Lung microvascular endothelial cell (primary cell): ENCODE results near the gene ADAM10. TPM values are rescaled to one million over a fixed set of nuclear protein-coding genes. Genes with fewer than 3 reads are reported as not detected.
A peak's percentile ranks its signal among the peaks of the same experiment; 100 is the strongest.

Experiments
- DNase-seq, 2 donors: peaks; one replicate each; pipeline versions ENCODE4 v3.0.0 to v3.0.0-alpha.2; 2010; ENCODE audit warnings: low read depth in 2 of 2
- total RNA-seq: library from RNA; depleted of rRNA; stranded (reverse); fragments of >200 nt; gene quantifications from 2 replicates; pipeline ENCODE4 v1.2.1, GENCODE V29; 2014

Gene ADAM10
- total RNA-seq, 1 donor from 2014 or later: 137 TPM

- no peak for DNase-seq
These were observed 167.3 kb downstream of the ADAM10 start for GRCh38 chr15:58582160-58582559.

DNA sequence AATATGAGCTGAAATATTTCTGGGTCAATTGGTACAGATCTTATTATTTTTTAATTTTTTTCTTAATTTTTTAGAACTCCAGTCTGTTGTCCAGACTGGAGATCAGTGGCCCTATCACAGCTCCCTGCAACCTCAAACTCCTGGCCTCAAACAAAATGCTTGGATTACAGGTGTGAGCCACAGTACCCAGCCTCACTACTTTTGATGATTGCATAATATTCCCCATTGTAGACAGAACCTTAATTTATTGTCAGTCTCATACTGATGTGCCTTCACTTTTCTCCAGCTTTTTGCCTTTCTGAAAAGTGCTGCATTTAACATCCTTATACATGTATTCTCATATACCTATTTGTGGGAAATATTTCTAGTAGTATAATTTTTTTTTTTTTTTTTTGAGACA is 172.8 kb downstream of the ADAM10 start:
- no peak for DNase-seq

- no peak for DNase-seq
These were observed 174.3 kb downstream of the ADAM10 start for GRCh38 chr15:58575045-58575786.

GRCh38 chr15:58574631-58575030 is 174.9 kb downstream of the ADAM10 start:
- no peak for DNase-seq

GRCh38 chr15:58573270-58573669 is 176.2 kb downstream of the ADAM10 start:
- DNase-seq: no peak

DNA sequence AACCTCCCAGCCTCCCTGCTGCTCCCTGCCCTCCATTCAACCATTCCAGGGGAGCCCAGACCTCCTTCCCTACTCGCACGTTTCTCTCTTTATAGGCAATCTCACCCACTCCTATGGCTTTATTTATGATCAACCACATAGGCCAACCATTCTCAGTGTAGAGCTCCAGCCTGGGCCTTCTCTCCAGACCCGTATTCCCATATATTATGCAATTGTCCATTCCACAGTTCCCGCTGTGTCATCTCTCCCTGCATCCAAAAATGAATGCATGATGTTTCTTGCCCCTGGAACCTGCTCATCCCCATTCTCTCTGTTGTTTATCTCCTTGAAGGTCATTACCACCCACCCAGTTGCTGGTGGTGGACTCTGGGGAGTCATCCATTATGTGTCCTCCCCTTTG is 177.0 kb downstream of the ADAM10 start:
- no peak for DNase-seq

DNA sequence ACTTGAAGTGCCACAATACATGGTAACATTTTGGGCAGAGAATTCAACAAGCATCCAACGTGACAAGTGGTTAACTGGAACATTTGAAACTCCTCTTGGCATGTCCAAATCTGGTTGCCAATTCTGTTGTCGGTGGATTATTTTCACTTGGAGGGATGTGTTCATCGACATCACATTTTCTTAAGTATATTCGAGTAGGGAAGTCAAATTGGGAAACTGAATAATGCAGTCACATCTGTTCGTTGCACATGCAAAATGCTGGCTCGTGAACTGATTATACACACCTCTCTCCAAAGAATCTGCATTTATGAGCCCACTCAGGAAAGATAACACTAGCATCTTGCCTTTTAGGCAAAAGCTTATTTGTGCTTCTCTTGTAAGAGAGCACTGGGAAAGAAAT is 178.0 kb downstream of the ADAM10 start:
- no peak for DNase-seq

GRCh38 chr15:58569455-58569854 is 180.1 kb downstream of the ADAM10 start:
- DNase-seq: no peak

GRCh38 chr15:58568157-58568571 is 181.3 kb downstream of the ADAM10 start:
- peak in 1 of 2 donors; percentile 72 for DNase-seq

DNA sequence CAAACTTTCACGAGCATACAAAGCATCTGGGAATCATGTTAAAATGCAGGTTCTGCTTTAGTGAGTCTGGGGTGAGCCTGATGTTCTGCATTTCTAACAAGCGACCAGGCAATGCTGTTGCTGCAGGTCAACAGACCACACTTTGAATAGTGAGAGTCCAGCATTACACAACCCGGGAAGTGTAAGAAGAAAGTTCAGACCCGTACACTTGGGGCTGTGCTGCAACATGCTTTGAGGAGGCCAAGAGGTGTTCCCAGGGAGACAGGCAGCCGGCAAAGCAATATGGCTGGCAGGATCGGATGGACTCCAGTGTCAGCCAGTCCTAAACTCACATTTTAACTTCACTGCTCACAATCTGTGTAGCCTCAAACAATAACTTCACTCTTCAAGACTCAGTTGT is 183.5 kb downstream of the ADAM10 start:
- no peak for DNase-seq

DNA sequence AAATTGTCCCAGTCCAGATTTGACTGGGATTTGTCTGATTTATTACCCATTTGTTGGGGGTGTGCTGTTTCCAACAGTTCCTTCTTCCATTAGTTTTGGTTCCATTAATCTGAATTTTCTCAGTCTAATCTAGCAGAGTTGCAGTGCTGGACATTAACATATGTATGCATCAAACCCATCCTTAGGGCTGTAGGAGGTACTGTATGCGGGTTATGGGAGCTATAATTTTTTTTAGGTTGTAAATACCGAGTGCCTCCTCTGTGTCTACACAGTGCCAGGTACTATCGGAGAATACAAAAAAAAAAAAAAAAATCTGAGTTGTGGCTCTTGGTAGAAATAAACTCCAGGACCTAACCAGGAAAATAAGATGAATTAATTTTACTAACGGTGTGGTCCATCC is 183.9 kb downstream of the ADAM10 start:
- DNase-seq: no peak

DNA sequence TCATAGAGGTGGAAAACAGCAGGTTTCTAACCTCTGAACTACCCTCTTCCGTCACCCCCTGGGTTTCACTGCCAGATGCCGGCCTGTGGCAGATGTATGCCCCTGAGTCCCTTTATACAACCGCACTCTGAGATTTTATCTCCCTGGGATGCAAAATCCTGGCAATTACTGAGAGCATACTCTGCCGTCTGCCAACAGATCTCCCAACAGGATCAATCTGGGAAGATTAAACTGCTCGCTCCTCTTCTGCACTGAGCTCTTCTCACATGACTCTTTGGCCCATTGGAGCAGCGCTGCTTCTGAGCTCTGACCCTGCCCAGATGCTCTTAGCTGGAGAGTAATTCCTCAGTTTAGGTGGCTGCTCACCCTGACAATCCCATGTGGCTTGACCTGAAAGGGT is 184.5 kb downstream of the ADAM10 start:
- DNase-seq: no peak

GRCh38 chr15:58562135-58562534 is 187.4 kb downstream of the ADAM10 start:
- no peak for DNase-seq

GRCh38 chr15:58561321-58561720 is 188.2 kb downstream of the ADAM10 start:
- no peak for DNase-seq

DNA sequence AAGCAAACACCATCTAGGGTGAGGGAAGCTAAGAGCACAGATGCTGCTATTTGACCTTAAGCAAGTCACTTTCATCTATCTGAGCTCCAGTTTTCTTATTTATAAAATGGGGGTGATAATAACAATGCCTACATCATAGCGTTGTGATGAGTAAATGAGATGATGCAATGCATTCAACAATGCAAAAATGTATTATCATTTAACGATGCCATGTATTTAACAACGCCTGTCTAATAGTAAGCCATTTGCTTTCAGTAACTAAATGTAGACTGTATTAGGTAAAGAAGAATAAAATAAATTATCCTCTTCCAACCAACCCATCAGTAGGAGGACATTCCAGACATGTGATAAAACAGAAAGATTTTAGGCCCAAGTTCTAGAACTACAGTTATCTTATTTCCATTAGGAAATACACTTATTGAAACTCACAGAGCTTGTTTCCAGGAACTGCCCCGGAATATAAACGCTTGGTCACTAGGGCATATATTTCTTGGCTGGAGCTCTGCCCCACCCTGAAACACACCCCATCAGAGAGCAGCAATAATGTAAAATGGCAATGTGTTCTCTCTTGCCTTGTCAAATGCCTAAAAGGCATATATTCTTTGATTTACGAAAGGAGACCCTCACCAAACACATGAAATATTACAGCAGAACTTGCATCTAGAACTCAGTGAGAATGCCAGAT is 189.5 kb downstream of the ADAM10 start:
- no peak for DNase-seq

GRCh38 chr15:58558777-58559176 is 190.7 kb downstream of the ADAM10 start:
- DNase-seq: no peak

- no peak for DNase-seq
These were observed 193.0 kb downstream of the ADAM10 start for GRCh38 chr15:58556541-58556940.

GRCh38 chr15:58556028-58556361 is 193.5 kb downstream of the ADAM10 start:
- no peak for DNase-seq

DNA sequence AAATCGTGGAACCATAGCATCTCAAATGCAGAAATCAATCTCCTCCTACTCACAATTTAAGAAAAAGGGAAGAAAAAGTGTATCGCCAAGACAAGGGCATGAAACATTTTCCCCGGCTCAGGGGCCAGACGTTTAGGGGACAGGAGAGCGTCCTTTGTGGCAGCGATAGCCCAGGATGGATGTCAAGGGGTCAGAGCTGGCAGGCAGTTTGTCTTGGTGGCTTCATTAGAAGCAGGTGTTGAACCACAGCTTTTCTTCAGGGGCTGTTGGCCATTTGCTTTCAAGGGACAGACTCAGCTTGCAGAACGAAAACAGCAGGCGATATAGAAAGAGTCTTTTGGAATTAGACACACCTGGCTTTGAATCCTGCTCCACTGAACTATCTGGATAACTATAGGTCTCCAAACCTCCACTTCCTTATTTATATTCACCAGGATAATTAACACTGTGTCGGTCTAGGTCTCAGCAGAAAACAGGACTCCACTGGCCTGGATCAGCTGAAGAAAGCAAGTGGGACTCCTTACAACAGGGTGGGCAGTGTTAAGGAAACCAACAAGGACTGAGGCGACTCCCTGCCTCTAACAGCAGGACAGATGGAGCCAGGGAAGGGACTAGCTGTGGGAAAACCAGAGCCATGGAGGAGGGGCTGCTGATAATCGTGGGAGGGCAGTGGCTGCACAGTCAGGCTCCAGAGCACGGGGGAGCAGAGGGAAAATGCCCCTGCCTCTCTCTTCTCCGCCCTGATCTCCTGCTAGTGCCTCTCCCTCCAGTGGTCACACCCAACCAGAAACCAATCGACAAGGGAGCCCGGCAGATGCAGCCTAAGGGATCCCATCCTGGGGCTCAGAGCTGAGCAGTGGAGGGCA is 194.1 kb downstream of the ADAM10 start:
- DNase-seq: no peak

DNA sequence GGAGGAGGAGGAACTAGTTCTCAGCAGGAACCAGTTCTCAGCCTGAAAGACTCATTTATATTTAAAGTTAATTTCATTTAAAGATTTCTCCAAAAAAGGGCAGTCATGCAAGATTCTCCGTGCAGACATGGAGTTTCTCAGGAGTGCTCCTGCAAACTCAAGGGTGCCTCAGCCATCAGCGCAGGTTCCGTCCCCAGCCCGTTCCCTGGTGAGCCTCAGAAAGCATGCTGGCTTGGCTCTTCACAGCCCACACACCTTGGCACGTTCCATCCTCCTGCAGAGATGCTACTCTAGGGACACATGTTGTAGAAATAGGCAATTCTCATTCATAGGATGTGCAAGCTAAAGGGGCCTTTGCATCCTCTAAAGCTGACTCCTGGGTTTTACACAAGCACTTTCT is 194.7 kb downstream of the ADAM10 start:
- DNase-seq: no peak

DNA sequence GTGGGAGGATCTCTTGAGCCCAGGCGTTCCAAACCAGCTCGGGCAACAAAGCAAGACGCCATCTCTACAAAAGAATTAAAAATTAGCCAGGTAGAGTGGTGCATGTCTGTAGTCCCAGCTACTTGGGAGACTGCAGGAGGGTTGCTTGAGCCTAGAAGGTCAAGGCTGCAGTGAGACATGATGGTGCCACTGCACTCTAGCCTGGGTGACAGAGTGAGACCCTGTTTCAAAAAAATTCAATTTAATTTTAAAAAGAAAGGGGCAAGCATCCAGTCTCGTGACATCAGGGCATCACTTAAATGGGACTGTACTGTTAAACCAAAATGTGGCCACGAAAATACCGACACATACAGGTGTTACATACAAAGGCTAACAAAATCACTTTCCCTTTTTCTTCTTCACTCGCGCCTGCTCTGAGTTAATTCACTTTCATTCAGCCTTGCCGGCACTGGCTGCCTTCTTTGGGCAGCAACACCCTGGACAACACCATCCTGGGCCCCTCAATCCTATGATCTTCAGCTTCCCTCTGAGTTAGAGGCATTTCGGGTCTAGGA is 196.1 kb downstream of the ADAM10 start:
- no peak for DNase-seq
